DND-41 (cell line): Measurements from ENCODE around the gene CPLANE1.

Experiments
- ATAC-seq: fragments of 200-7000 bp; cut with Tn5 transposase; 3 replicates; pipeline ENCODE4 v1.9.1; 2021; ENCODE audit warnings: low read depth; ENCODE audit not compliant: insufficient read depth
- DNase-seq: peaks from one replicate; pipeline ENCODE4 v3.0.0-alpha.2; 2020
- H2AFZ ChIP-seq: 2 replicates; pipeline ENCODE4 v1.6.0; 2012; ENCODE audit warnings: low read depth, low read length
- H3K27ac ChIP-seq: 2 replicates; pipeline ENCODE4 v1.5.1; 2012; ENCODE audit warnings: low read length, inconsistent platforms
- H3K27me3 ChIP-seq: fragments of 200-600 bp; sonication (generic); 2 replicates; pipeline ENCODE4 v1.6.0; 2012; ENCODE audit warnings: low read length, mild to moderate bottlenecking, inconsistent platforms; ENCODE audit not compliant: insufficient read depth, poor library complexity
- H3K36me3 ChIP-seq: 2 replicates; pipeline ENCODE4 v1.5.1; 2012; ENCODE audit warnings: low read length, inconsistent platforms; ENCODE audit not compliant: insufficient read depth
- H3K4me1 ChIP-seq: 2 replicates; pipeline ENCODE4 v1.5.1; 2012; ENCODE audit warnings: mild to moderate bottlenecking, low read length; ENCODE audit not compliant: insufficient read depth
- H3K4me2 ChIP-seq: 2 replicates; pipeline ENCODE4 v1.6.0; 2012; ENCODE audit warnings: mild to moderate bottlenecking, moderate library complexity, low read length, inconsistent platforms; ENCODE audit not compliant: insufficient read depth
- H3K4me3 ChIP-seq, 2 experiments: fragments of 200-600 bp in 1 of 2; shearing (Covaris generic) in 1 of 2; 2 replicates each; pipeline ENCODE4 v1.5.1; 2012 to 2016; ENCODE audit warnings: inconsistent platforms in 2 of 2, low read length in 2 of 2, mild to moderate bottlenecking in 2 of 2, low read depth in 1 of 2, moderate library complexity in 1 of 2
- H3K79me2 ChIP-seq: 2 replicates; pipeline ENCODE4 v1.6.0; 2012; ENCODE audit warnings: low read length, inconsistent platforms; ENCODE audit not compliant: insufficient read depth
- H3K9ac ChIP-seq: 2 replicates; pipeline ENCODE4 v1.6.0; 2012; ENCODE audit warnings: low read depth, mild to moderate bottlenecking, inconsistent platforms, low read length, moderate library complexity
- H3K9me3 ChIP-seq: 2 replicates; pipeline ENCODE4 v1.5.1; 2012; ENCODE audit warnings: low read length, moderate library complexity, mild to moderate bottlenecking, inconsistent platforms; ENCODE audit not compliant: insufficient read depth, severe bottlenecking
- H4K20me1 ChIP-seq: 2 replicates; pipeline ENCODE4 v1.6.0; 2012; ENCODE audit warnings: low read length; ENCODE audit not compliant: insufficient read depth
- EZH2 ChIP-seq: IDR thresholded peaks from 3 replicates; pipeline ENCODE4 v1.6.1; 2012; ENCODE audit warnings: borderline replicate concordance, low read depth, mild to moderate bottlenecking, moderate library complexity, low read length, inconsistent platforms; ENCODE audit not compliant: severe bottlenecking
- TF ChIP-seq, protein P1 (sequence below): IDR thresholded peaks from 2 replicates; pipeline ENCODE4 v1.5.1; 2012; ENCODE audit warnings: borderline replicate concordance, low read length, moderate library complexity, mild to moderate bottlenecking; ENCODE audit not compliant: poor library complexity, severe bottlenecking; ENCODE audit errors: extremely low read depth

The CPLANE1 gene

DNA sequence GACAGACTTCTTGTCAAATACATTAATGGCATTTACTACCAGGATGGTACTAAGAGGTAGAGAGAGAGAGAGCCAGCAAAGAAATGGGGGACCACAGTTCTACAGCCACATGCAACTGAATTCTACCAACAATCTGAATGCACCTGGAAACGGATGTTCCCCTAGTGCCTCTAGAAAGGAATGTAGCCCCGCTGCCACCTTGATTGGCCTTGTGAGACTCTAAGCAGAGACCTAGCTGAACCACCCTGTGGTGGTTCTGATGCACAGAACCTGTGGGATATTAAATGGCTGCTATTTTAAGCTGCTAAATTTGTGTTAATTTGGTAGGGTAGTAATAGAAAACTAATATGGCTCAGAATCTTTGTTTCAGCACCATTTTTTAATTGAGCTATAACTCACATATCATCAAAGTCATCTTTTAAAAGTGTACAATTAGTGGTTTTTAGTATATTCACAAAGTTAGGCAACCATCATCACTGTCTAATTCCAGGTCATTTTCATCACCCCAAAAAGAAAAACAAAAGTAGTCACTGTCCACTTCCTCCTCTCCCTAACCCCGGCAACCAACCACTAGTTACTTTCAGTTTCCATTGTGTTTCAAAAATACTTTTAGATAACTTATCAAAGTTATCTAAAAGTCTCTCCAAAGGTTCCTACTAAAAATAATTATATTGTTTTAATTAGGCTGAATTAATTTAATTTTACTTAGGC, 51.7 kb downstream of the CPLANE1 start:
- H3K4me2 ChIP-seq, result peak overlapping the region; percentile 67
- H3K27me3 ChIP-seq, result no peaks in the 10 kb centered on the region
- peak overlapping the region; percentile 46 for H3K9ac ChIP-seq
- H4K20me1 ChIP-seq, result no peaks in the 10 kb centered on the region
- peak overlapping the region; percentile 57 for H2AFZ ChIP-seq
- peak; percentile 68 for ATAC-seq
- H3K79me2 ChIP-seq, result no peaks in the 10 kb centered on the region
- peak overlapping the region in 1 of 2 experiments; percentile 45; a peak in 1 of 4 replicates for H3K4me3 ChIP-seq
- H3K9me3 ChIP-seq, result no peaks in the 10 kb centered on the region
- peak; percentile 66 for DNase-seq
- peaks cover 43% of the 10 kb centered on the region for H3K4me1 ChIP-seq
- TF ChIP-seq, protein P1, sequence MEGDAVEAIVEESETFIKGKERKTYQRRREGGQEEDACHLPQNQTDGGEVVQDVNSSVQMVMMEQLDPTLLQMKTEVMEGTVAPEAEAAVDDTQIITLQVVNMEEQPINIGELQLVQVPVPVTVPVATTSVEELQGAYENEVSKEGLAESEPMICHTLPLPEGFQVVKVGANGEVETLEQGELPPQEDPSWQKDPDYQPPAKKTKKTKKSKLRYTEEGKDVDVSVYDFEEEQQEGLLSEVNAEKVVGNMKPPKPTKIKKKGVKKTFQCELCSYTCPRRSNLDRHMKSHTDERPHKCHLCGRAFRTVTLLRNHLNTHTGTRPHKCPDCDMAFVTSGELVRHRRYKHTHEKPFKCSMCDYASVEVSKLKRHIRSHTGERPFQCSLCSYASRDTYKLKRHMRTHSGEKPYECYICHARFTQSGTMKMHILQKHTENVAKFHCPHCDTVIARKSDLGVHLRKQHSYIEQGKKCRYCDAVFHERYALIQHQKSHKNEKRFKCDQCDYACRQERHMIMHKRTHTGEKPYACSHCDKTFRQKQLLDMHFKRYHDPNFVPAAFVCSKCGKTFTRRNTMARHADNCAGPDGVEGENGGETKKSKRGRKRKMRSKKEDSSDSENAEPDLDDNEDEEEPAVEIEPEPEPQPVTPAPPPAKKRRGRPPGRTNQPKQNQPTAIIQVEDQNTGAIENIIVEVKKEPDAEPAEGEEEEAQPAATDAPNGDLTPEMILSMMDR, result peak; percentile 23
- no peak for TF ChIP-seq EZH2
- H3K27ac ChIP-seq, result peak overlapping the region; percentile 83
- H3K36me3 ChIP-seq, result peaks cover 43% of the 10 kb centered on the region

DNA sequence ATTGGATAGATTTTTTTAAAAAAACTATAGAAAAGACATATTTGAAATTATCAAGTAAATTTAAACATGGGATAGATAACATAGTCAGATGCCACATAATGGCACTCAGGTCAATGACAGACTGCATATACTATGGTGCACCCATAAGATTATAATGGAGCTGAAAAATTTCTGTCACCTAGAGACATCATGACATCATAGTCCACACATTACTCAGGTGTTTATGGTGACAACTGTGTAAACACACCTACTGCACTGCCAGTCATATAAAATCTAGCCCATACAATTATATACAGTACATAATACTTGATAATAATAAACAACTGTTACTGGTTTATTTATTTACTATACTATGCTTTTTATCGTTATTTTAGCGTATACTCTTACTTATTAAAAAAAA, 58.6 kb downstream of the CPLANE1 start:
- Histone ChIP-seq H2AFZ (no peak overlapping the region), H3K27me3 (no peaks in the 10 kb centered on the region), H3K27ac (no peak overlapping the region), H3K4me1 (peaks cover 8% of the 10 kb centered on the region), H3K36me3 (peaks cover 43% of the 10 kb centered on the region), H4K20me1 (no peaks in the 10 kb centered on the region), H3K4me2 (no peak overlapping the region), H3K4me3 (no peak overlapping the region), H3K9ac (no peak overlapping the region), H3K9me3 (no peaks in the 10 kb centered on the region), H3K79me2 (no peaks in the 10 kb centered on the region)
- TF ChIP-seq EZH2, result no peak
- TF ChIP-seq, protein P1, result no peak
- DNase-seq (no peak), ATAC-seq (no peak)

DNA sequence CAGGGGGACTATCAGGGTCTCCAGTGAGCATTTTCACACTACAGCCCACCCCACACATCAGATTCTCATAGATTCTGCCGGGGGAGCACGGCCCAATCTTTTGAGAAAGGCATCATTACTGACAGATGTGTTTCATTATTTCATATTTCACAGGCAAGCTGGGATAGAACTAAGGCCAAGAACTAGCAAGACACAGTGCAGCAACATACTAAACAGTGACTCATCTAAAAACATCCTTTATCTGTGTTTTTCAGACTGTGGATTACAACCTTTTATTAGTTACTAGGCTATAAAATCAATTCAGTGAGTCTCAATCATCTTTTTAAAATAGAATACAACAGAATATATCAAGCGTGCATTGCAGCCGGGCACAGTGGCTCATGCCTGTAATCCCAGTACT, 59.8 kb downstream of the CPLANE1 start:
- H3K4me2 ChIP-seq, result no peak overlapping the region
- DNase-seq (no peak), ATAC-seq (no peak)
- no peaks in the 10 kb centered on the region for H4K20me1 ChIP-seq
- H3K27me3 ChIP-seq, result no peaks in the 10 kb centered on the region
- H3K4me3 ChIP-seq, result no peak overlapping the region
- H3K36me3 ChIP-seq, result peaks cover 34% of the 10 kb centered on the region
- H2AFZ ChIP-seq, result no peak overlapping the region
- no peak overlapping the region for H3K9ac ChIP-seq
- TF ChIP-seq EZH2, result no peak
- TF ChIP-seq, protein P1, result no peak
- H3K27ac ChIP-seq, result no peak overlapping the region
- peaks cover 20% of the 10 kb centered on the region for H3K4me1 ChIP-seq
- no peaks in the 10 kb centered on the region for H3K9me3 ChIP-seq
- no peaks in the 10 kb centered on the region for H3K79me2 ChIP-seq

DNA sequence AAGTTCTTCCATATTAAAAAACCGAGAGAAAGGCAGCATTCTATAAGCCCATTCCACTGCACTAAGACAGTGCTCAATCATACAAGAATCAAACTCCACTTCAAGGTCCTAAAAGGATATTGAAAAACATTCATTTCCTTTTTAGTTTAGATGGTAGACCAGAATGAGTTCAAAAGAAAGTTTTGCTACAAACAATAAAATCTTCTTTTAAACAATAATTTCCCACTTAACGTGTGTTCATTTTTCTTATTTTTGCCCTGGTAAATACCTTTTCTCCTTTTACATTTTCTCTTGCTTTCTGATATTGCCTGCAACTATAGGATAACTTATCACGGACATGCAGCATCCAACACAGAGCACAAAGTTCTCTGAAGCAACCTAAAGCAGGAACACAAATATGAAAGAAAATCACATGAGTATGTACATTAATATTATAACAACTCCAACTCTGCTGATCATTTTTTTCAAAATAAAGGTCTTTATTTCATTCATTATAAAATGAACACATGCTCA, 61.7 kb downstream of the CPLANE1 start:
- ATAC-seq (no peak), DNase-seq (no peak)
- Histone ChIP-seq H4K20me1 (no peaks in the 10 kb centered on the region), H3K27me3 (no peaks in the 10 kb centered on the region), H3K79me2 (no peaks in the 10 kb centered on the region), H3K4me1 (peaks cover 32% of the 10 kb centered on the region), H3K36me3 (peaks cover 42% of the 10 kb centered on the region), H3K9ac (no peak overlapping the region), H3K9me3 (no peaks in the 10 kb centered on the region), H2AFZ (no peak overlapping the region), H3K4me3 (no peak overlapping the region), H3K27ac (peak overlapping the region; percentile 33; the same call in 1 of the 2 replicates), H3K4me2 (no peak overlapping the region)
- no peak for TF ChIP-seq EZH2
- TF ChIP-seq, protein P1, result no peak
